HG03520 (cell line): Measurements from ENCODE around the gene BMPER.

Source experiments
- ATAC-seq: cut with Tn5 transposase; IDR thresholded peaks from one replicate; pipeline ENCODE4 v1.9.1; 2021; ENCODE audit warnings: mild to moderate bottlenecking, moderate library complexity; ENCODE audit not compliant: unreplicated experiment

BMPER gene

DNA sequence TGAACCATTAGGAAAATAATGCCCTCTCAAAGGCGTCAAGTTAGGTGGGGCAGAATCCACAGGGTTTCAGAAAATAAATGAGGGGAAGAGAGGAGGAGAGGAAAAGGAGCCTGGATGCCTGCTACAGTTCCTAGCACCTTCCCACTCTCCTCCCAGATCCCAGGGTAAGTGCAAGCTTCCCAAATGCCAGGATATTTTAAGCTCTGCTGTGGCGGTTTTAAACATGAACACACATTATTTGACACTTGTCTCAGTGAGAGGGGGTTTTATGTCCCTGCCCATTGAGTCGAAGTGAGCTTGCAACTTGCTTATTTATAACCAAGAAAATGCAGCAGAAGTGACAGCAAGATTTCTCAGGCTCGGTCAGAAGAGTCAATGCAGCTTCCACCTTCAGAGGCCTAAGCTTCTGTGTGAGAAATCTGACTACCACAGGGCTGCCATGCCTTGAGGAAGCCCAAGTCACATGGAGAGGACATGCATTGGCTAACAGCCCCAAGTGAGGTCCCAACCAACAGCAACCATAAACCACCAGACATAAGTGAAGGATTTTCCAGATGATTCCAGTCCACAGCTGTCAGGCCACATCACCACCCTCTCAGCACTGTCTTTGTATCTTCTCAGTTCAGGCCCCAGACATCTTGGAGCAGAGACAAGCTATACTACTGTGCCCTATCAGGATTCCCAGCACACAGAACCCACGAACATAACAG, 17.9 kb upstream of the BMPER start:
- ATAC-seq = no peak

- ATAC-seq = no peak
Measured at GRCh38 chr7:33888166-33888565, 17.2 kb upstream of the BMPER start.

- ATAC-seq = no peak
Measured at GRCh38 chr7:33892945-33893344, 12.4 kb upstream of the BMPER start.

DNA sequence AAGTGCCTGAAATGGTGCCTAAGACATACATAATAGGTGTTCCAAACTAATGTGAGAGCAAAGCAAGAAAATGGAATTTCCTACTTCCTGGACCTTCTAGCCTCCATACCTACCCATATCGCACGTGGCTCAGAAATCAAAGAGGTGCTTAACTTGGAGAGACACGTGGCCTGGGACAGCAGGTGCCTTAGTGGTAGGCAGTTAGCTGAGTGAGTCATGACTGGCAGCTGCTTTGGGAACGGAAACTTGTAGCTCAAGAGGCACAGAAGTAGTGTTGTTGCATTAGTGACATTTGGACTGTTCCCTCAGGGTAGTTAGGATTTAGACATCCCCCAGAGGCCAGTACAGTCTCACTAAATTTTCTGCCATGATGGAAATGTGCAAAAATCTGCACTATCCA, 12.0 kb upstream of the BMPER start:
- ATAC-seq = no peak

- peak; percentile 97 for ATAC-seq
Measured at GRCh38 chr7:33895025-33895804, 10.1 kb upstream of the BMPER start.

DNA sequence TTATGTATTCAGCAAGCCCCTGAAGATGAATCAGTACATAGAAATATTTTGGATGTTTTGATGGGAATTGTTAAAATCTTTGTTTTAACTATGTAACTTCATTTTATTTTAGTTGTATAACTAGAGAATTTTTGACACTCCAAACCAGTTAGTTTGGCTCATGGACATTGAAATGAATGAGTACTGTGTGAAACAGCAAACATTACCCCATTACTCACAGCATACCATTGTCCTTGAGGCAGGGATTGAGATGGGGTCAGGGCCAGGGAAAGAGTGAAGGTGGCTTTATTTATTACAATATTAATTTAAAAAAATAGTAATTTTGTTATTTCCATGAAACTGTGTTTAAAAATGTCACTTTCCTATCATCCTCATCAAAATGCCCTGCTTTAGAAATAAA, 4.8 kb upstream of the BMPER start:
- no peak for ATAC-seq

GRCh38 chr7:33901199-33901598, 4.1 kb upstream of the BMPER start:
- ATAC-seq = no peak

DNA sequence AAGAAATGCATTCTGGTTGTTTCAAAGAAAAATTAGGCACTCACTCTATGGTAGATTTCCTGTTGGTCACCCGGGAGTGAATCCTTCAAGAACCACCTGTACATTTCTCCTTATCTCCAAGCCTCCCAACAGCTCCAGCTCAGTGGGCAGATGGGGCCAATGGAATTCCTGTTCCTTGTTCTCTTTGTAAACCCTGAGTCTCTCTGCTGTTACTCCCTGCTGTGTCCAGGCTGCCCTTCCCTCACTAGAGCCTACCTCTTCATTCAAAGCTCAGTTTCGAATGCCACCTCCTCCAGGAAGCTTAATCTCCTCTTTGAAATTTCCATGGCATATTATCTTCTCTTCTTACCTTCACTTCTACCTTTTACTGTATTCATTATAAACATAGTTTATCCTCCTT, 3.5 kb upstream of the BMPER start:
- ATAC-seq = no peak

- no peak for ATAC-seq
Measured at GRCh38 chr7:33902746-33903145, 2.6 kb upstream of the BMPER start.

DNA sequence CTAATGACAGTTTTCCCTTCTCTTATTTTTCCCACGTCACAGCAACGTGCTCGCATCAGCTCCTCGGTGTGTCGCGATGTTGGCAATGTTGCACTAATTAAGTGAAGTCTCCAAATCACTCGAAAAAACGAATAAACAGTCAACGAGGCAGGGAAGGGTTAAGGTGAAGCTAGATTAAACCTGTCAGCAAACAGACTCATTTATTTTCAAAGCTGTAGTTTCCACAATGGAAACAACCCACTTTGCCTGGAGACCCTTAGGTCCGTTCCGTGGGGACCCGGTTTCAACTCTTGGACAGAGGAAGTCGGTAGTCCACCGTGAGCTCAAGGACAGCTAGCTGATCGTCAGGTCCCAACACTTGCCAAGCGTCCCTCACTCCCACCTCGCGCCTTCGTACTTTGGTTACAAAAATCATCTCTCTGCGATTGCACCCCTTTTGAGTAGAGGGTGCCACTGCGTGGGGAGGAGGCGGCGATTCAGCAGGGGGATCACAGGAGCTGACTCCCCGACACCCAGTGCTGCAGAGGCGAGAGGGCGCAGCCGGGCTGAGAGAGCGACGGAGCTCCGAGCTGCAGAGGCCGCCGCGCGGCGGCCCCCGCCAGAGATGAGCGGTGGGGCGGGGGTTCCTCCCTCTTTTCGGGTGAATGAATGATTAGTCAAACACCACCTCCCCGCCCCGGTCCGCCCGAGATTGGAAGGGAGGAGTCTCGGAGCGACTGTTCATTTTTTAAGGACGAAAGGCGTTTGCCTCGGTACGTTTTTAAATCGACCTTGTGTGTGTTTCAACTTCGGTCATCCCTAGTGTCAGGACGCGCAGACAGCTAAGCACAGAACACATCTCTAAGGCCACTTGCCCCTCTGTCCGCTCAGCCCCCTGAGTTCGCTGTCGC, 1.3 kb upstream of the BMPER start:
- no peak for ATAC-seq

GRCh38 chr7:33904681-33905388, 504 bp upstream of the BMPER start:
- no peak for ATAC-seq

GRCh38 chr7:33906697-33907096, 1.4 kb downstream of the BMPER start:
- ATAC-seq = no peak

DNA sequence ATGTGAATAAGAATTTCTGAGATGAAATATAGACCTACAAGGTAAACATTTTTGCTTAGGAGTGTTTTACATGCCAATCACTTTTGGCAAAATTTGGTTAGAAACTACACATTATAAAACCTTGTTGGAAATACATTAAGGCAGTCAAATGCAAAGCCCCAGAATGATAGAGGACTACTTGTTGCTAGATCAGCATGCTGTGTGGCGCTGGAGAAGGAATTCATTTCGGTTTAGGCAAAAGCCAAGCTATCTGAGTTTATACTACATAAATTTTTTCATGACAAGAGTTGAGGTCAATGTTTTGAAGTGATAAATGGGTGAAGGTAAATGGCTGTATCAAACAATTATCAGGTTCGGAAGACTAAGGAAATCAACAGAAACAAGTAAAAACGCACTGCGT, 2.3 kb downstream of the BMPER start:
- no peak for ATAC-seq

- no peak for ATAC-seq
Measured at GRCh38 chr7:33909318-33909717, 4.0 kb downstream of the BMPER start.

GRCh38 chr7:33909755-33910154, 4.4 kb downstream of the BMPER start:
- ATAC-seq = no peak

- ATAC-seq = no peak
Measured at GRCh38 chr7:33910756-33911155, 5.4 kb downstream of the BMPER start.

DNA sequence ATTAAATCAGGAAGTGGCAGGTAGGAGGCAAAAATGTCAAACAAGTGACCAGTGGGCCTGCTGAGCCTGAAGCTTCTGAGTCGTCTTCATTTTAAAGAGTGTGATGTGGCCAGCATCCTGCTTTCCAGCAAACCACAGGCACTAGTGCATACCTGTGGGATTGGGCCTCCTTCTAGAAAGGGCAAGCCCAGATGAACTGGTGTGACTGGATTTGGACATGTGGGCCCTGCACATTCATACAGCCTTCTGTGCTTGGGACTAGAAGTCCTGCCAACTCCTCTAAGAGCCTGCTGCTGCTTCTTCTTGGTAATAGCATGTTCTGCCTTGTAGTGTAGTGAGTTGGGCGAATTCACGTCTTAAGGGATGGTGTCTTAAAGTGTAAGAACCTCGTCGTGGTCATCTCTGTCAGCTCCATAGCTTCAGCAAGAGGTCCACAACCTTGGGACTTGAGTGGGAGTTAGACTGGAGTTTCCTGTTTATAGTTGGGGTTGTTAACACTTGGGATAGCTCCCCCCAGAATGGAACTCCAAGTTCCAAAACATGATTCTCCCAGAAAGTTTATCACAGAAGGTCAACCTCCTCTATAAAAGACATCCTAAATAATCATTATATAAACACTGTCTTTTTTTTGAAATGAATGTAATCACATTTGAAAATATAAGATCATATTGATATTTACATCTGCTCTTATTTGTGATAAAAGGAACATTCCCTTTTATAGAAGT, 11.2 kb downstream of the BMPER start:
- ATAC-seq = no peak

GRCh38 chr7:33917661-33918060, 12.3 kb downstream of the BMPER start:
- no peak for ATAC-seq

DNA sequence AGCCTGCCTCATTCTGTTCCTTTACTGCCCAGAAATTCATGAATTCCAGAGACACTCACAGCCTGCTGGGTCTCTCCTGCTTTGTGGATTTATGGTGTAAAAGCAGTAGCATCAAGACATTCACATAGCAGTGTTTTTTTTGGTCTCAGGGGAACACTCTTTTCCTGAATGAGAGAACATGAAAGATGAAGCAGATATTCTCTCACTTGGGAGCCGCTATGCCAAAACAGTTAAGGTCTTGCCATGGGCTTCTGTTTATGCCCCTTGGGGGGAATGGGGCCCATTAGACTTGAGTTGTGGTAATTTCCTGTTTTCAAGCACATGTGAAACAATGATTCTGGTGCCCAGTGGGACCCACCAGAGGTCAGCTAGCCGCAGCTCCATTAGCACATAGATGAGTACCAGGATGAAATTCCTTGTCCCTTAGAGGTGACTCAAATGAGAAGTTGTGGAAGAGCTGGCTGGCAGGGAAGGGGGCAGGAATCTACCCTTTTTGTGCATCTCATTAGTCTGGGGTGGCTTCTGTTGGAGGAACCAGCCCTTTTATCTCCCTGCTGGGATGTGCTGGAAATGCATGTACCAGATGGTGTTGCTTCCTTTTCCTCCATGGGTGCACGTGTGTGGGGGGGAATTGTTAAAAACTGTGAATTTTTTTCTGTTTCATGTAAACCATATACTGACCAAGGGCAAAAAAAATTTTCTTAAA, 13.3 kb downstream of the BMPER start:
- no peak for ATAC-seq

DNA sequence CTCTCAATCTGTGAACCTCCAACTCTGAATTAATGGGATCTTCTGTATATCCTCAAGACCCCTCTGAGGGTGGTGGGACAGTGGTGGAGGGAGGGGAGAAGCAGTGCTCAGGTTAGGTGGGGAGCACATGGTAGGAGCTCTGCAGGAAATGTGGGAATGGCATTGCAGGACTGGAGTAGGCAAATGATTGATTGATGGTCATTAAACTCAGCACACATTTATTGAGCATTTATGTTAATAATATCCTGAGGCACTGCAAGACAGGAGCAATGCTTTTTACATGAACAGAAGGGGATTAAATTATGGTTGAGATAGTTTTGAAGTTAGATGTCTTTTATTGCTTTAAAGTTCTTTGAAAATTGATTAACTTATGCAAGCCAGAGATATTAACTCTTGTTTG, 14.1 kb downstream of the BMPER start:
- no peak for ATAC-seq
